NCI-H2227 (cell line): Measurements from ENCODE around the gene SLC23A1.
"Not testable (repeated sequence)": the region's sequence is repeated elsewhere in the genome, so short reads cannot be mapped to it uniquely, and the experiment has no call there.

Experiments
- DNase-seq: peaks from one replicate; lab custom pipeline; 2025; ENCODE audit not compliant: unreplicated experiment; lab: John Stamatoyannopoulos, UW

SLC23A1 gene

GRCh38 chr5:139390639-139391569 is 7.8 kb upstream of the SLC23A1 start:
- no peak for DNase-seq

- DNase-seq, result no peak
Observed at GRCh38 chr5:139389701-139390638, 6.9 kb upstream of the SLC23A1 start, which contains the start of gene MZB1. Gene MZB1, minus strand, starts transcription at chr5:139389913. Its CDS starts 57 bp downstream, at chr5:139389856.

- no peak for DNase-seq
Observed at GRCh38 chr5:139388198-139388821, 5.2 kb upstream of the SLC23A1 start.

- DNase-seq, result no peak
Observed at GRCh38 chr5:139387611-139388197, 4.6 kb upstream of the SLC23A1 start.

GRCh38 chr5:139386956-139387355 is 3.9 kb upstream of the SLC23A1 start:
- DNase-seq, result not testable (repeated sequence)

DNA sequence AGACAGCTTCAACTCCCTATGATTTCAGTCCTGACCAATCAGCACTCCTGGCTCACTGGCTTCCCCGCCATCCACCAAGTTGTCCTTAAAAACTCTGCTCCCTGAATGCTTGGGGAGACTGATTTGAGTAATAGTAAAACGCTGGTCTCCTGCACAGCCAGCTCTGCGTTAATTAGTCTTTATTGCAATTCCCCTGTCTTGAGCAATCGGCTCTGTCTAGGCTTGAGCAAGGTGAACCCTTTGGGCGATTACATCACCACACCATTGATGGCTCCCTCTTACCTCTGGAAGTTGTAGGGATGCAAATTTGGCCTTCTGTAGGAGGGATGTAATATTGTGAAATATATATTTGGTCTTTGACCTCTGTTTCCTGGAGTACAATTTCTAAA is 2.9 kb upstream of the SLC23A1 start:
- no peak for DNase-seq

DNA sequence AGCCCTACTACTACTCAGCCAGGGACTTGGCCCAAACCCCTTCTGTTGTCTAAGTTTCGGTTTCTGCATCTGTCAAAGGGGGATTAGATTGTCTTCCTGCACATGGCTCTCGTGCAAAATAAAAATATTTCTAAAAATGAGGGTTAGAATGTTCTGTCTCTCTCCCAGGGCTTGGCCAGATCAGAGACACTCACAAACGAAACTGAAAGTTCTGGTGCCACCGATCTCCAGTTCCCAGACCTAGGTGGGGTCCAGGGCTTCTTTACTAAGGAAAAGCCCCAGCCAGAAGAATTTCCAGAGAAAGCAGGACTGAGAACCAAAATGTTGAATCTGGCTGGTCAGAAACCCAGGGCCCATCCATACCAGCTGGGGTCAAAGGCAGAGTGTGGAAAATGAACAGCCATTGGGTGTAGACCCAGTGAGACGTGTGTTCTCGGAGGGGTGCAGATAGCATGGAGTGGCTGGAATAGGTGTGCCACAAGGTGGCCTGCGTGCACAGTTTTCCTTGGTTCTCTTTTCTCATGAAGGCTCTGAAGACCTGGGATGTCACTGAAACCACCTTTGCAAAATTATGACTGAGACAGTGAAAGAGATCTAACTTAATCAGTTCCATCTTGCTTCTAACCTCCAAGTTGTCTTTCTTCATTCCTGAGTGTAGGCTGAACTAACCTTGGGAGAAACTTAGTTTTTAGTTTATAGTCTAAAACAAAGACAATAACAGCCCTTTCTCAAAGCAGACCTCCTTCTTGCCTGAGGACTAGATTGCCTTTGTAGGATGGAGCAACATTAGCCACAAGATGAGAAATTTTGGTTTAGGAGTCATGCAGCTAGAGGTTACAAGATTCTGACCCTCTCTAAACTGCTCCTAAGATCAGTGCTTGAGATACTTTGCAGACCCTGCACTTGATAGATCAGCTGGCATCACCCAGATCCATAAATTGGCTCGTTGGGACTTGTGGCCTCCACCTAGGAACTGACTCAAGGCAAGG is 2.3 kb upstream of the SLC23A1 start:
- DNase-seq, result no peak

DNA sequence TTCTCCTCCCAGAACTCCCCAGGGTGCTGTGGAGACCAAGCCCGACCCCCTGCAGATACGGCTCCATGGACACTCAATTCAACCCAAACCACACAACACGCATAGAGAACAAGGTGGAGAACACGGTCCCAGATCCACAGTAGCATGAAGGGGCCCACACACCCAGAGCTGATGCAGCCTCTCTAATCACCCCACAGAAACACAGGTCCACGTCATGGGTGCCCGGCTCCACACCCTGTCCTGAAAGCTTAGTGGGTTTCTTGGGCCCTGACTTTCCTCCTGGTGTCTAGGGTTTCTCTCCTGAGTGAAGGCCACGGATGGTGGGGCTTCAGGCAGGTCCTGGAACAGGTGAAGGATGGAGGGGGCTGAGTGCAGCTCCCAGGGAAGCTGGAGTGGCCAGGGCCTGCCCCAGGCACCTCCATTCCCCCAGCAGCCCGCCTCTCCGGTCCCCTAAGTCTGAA is 1.5 kb upstream of the SLC23A1 start:
- no peak for DNase-seq

GRCh38 chr5:139383993-139384590 is 995 bp upstream of the SLC23A1 start:
- DNase-seq, result no peak

DNA sequence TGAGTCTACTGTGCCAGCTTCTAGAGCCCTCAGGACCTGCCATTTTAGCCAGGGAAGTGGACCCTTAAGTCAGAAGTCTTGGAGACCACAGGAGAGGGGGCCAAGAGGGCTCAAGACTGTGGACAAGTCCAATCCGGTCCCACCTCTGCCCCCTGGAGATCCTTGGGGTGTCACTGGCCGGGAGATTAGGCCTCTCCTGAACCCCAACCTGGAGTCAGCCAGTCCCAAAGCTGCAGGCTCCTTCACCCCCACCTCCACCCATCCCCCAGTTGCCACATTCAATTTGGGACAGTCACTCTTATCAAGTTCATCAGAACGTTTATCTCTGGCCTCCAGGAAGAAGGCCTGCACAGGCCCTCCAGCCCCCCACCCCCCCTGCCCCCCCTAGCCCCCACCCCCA is 290 bp downstream of the SLC23A1 start:
- DNase-seq, result no peak

DNA sequence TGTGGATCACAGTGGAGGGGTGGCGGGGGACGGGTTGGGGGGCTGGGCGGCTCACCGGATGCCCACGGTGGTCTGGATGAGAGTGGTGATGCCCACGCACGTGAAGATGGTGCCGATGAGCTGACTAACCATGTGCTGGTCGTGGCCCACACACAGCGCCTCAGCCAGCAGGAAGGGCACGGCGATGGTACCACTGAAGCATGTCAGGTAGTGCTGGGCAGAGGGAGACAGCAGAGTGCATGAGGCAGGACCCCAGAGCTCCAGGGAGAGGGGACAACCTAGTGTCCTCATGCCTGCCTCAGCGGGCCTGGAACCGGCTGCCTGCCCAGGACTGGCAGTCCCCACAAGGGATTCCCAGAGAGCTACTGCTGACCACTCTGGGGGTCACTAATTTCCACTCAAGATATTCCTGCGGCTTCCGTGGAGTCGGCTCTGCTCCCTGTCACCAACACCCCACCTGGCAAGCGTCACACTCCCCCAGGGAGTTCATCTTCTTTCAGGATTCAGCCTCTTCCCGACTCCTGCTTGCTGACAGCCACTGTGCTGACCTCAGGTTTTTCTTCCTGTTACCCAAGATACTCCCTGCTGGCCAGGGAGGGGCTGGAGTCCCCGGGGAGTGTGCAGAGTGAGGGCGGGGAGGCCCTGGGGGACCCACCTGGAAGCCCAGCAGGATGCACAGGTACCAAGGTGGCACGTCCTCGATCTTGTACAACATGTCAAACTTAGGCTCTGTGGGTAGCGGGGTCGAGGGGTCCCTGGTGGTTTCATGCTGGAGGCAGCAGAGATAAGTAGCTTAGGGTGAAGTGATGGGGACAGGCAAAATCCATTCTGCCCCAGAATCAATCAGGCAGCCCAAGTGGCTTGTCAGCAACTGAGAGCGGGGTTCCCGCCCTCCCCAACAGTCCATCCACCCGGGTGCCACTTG is 998 bp downstream of the SLC23A1 start:
- DNase-seq, result no peak

GRCh38 chr5:139379626-139380449 is 3.3 kb downstream of the SLC23A1 start:
- no peak for DNase-seq

- DNase-seq, result no peak
Observed at GRCh38 chr5:139378941-139379361, 4.1 kb downstream of the SLC23A1 start.

GRCh38 chr5:139378101-139378825 is 4.8 kb downstream of the SLC23A1 start:
- no peak for DNase-seq

DNA sequence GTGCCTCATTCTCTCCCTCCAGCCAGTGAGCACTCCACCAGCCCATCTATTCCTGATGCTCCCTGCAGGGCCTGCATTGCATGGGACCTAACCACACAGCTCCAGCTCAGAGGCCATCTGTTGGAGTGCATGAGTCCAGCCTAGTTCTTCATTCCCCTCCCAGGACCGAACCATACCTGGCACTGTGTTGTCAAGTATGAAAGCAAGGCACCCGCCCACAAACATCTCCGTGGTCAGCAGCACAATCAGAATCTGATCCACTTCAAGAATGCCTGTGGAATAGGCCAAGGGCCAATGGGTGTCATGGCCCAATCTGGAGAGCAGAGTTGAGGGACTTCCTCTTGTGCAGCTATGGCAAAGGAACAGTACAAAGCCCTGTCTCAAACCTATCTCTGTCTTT is 5.9 kb downstream of the SLC23A1 start:
- DNase-seq, result no peak

DNA sequence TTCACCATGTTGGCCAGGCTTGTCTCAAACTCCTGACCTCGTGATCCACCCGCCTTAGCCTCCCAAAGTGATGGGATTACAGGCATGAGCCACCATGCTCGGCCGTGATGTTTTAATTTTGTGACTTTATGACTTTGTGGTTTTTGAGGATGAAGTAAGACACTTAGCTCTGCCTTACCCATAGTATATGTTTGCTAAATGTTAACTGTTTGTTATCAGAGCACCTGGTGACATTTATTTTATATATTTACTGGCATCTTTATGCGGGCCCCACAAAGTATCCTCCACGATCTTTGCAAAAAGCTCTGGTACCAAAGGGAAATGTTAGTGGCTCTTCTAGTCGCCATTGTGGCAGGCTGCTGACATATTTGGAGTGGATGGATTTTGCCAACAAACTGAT is 6.7 kb downstream of the SLC23A1 start:
- no peak for DNase-seq

DNA sequence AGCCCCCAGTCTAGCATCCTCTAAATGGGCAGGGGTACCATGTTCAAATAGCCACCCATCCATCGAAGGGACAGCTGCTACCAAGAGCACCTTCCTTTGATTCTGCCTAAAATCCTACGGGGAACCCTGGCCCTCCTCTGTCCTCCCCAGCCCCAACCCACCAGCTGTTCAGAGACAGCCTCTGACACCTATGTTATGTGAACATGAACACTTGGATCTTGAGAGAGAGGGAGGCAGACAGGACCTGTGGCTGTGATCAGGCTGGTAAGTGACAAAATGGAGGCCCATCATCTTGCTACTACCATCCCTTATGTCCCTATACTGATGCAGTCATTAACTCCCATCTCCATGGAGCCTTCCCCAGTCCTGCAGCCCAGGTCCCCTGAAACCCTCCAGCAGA is 8.2 kb downstream of the SLC23A1 start:
- DNase-seq, result no peak
